SK-N-SH treated with all-trans-retinoic acid at 6 μM for 48 hours (cell line): Measurements from ENCODE around the gene ZCWPW2.

Source experiments
- ARNTL ChIP-seq: fragments of 450-650 bp; formaldehyde crosslinking; IDR thresholded peaks from 2 replicates; pipeline ENCODE4 v1.5.0; 2020; ENCODE audit warnings: low read depth, mild to moderate bottlenecking, moderate library complexity, borderline replicate concordance
- PATZ1 ChIP-seq: fragments of 250-450 bp; sonication (Bioruptor Pico); IDR thresholded peaks from 2 replicates; pipeline ENCODE4 v1.8.0; 2020; ENCODE audit warnings: mild to moderate bottlenecking, moderate library complexity, borderline replicate concordance
- RARB ChIP-seq: fragments of 250-450 bp; sonication (Bioruptor Pico); IDR thresholded peaks from 2 replicates; pipeline ENCODE4 v1.8.0; 2021; ENCODE audit warnings: mild to moderate bottlenecking, moderate library complexity
- SNAI2 ChIP-seq: fragments of 250-450 bp; sonication (Bioruptor Pico); IDR thresholded peaks from 2 replicates; pipeline ENCODE4 v1.5.0; 2020; ENCODE audit warnings: mild to moderate bottlenecking, moderate library complexity
- TSHZ2 ChIP-seq: fragments of 250-450 bp; sonication (Bioruptor Pico); IDR thresholded peaks from 2 replicates; pipeline ENCODE4 v1.5.0; 2020; ENCODE audit warnings: mild to moderate bottlenecking, moderate library complexity
- ZFP30 ChIP-seq: fragments of 450-650 bp; formaldehyde crosslinking; IDR thresholded peaks from 2 replicates; pipeline ENCODE4 v1.5.0; 2022; ENCODE audit warnings: mild to moderate bottlenecking, moderate library complexity
- ZNF565 ChIP-seq: fragments of 450-650 bp; formaldehyde crosslinking; conservative IDR thresholded peaks from 2 replicates; pipeline ENCODE4 v1.5.0; 2020; ENCODE audit warnings: low read depth, mild to moderate bottlenecking, moderate library complexity

- no peak for TF ChIP-seq ARNTL (CRISPR knock-in tag)
- TF ChIP-seq PATZ1 = no peak
- TF ChIP-seq ZNF565 (CRISPR knock-in tag) = no peak
- no peak for TF ChIP-seq SNAI2 (CRISPR knock-in tag)
- TF ChIP-seq ZFP30 (CRISPR knock-in tag) = no peak
- TF ChIP-seq RARB (CRISPR knock-in tag) = no peak
- TF ChIP-seq TSHZ2 (CRISPR knock-in tag) = no peak
These were observed 207.7 kb downstream of the ZCWPW2 start for GRCh38 chr3:28556195-28556594.
